ENCODE measurements around the gene NAGS. TPM values are rescaled to one million over a fixed set of nuclear protein-coding genes. Genes with fewer than 3 reads are reported as not detected.
"Not testable (repeated sequence)": the region's sequence is repeated elsewhere in the genome, so short reads cannot be mapped to it uniquely, and the experiment has no call there.

NAGS gene
- total and polyA plus RNA-seq, 2 donors (not counting 1 experiment from before 2014, with no cell fraction given), result 0.66 to 2.2 TPM

- WGBS (ENCODE audit: insufficient coverage), result 98% methylated on average over 6 of the region's 7 CpGs
- intact Hi-C loops (cut with micrococcal nuclease); H3K27me3 ChIP-seq (replicated peaks in 1 of 4; ENCODE audit: control extremely low read depth in 1 of 4, control insufficient read depth in 3 of 4, insufficient read depth in 4 of 4, low read length in 3 of 4); H3K4me1 Mint-ChIP-seq; H3K4me3 Mint-ChIP-seq; DNase-seq; CTCF ChIA-PET; H3K4me2 ChIP-seq (replicated peaks; ENCODE audit: low read depth, low read length, poor library complexity, severe bottlenecking); H3K27ac ChIP-seq (ENCODE audit: low read length in 2 of 2); H3K9me3 Mint-ChIP-seq (ENCODE audit: insufficient read depth); H3K27ac Mint-ChIP-seq; H3K9me3 ChIP-seq (ENCODE audit: control extremely low read depth in 1 of 3, control insufficient read depth in 2 of 3, insufficient read depth in 1 of 3, low read length in 2 of 3); ATAC-seq (ENCODE audit: low read depth); H3K9ac ChIP-seq (ENCODE audit: low read length); H2AFZ ChIP-seq (ENCODE audit: insufficient read depth, low read depth, low read length, poor library complexity, severe bottlenecking); H3K4me3 ChIP-seq (ENCODE audit: control extremely low read depth in 1 of 5, extremely low read depth in 1 of 5, insufficient read depth in 1 of 5, low read depth in 2 of 5, low read length in 4 of 5); H3K4me1 ChIP-seq (ENCODE audit: control insufficient read depth in 2 of 2, insufficient read depth in 2 of 2, low read length in 2 of 2); H3K27me3 Mint-ChIP-seq: not testable (repeated sequence)
- Histone ChIP-seq H3K36me3 (replicated peaks in 1 of 2; ENCODE audit: control extremely low read depth in 1 of 2, control insufficient read depth in 1 of 2, extremely low read depth in 1 of 2, insufficient read depth in 2 of 2, low read length in 1 of 2) (peaks cover 0 to 30% of the 10 kb centered on the region in 2 experiments), H4K20me1 (ENCODE audit: control insufficient read depth, insufficient read depth, low read length, poor library complexity, severe bottlenecking) (peaks cover 29% of the 10 kb centered on the region), H3K79me2 (ENCODE audit: control insufficient read depth, insufficient read depth, low read length) (peaks cover 40% of the 10 kb centered on the region)
- POLR2A ChIA-PET, result interaction anchor here (0.5 kb wide), 1 partner anchor 23 kb away, joined by 4 read pairs; no protein-coding TSS in a partner anchor
Measured at GRCh38 chr17:44046893-44047292, 42.5 kb downstream of the NAGS start.

GRCh38 chr17:44049294-44050060 is 45.1 kb downstream of the NAGS start:
- CTCF ChIA-PET, result interaction anchor here (0.7 kb wide), 1 partner anchor 339 kb away, joined by 3 read pairs; no protein-coding TSS in a partner anchor
- peaks cover 54% of the 10 kb centered on the region for H3K79me2 ChIP-seq (ENCODE audit: control insufficient read depth, insufficient read depth, low read length)
- H4K20me1 ChIP-seq (ENCODE audit: control insufficient read depth, insufficient read depth, low read length, poor library complexity, severe bottlenecking), result peaks cover 32% of the 10 kb centered on the region
- ATAC-seq (ENCODE audit: low read depth) (no peak), DNase-seq (no peak)
- no peak for TF ChIP-seq CTCF (IDR thresholded peaks at IDR 0.05)
- no peak for TF ChIP-seq EZH2 (IDR thresholded peaks at IDR 0.05; ENCODE audit: borderline replicate concordance, insufficient read depth, low read depth, low read length, poor library complexity, severe bottlenecking)
- peaks cover 0 to 6% (median 0%) of the 10 kb centered on the region in 3 donors for H3K9me3 ChIP-seq (ENCODE audit: control extremely low read depth in 1 of 3, control insufficient read depth in 2 of 3, insufficient read depth in 1 of 3, low read length in 2 of 3)
- H3K4me1 ChIP-seq (ENCODE audit: control insufficient read depth in 2 of 2, insufficient read depth in 2 of 2, low read length in 2 of 2), result no peaks in the 10 kb centered on the region
- POLR2A ChIA-PET, result no interaction called here
- no peak overlapping the region for H3K4me2 ChIP-seq (replicated peaks; ENCODE audit: low read depth, low read length, poor library complexity, severe bottlenecking)
- WGBS (ENCODE audit: insufficient coverage), result 100% methylated on average over 5 of the region's 9 CpGs
- H3K27me3 ChIP-seq (replicated peaks in 1 of 4; ENCODE audit: control extremely low read depth in 1 of 4, control insufficient read depth in 3 of 4, insufficient read depth in 4 of 4, low read length in 3 of 4), result no peaks in the 10 kb centered on the region
- no peak overlapping the region for H3K27ac ChIP-seq (ENCODE audit: low read length in 2 of 2)
- no peak overlapping the region for H3K4me3 Mint-ChIP-seq
- peaks cover 3 to 52% of the 10 kb centered on the region in 2 experiments for H3K36me3 ChIP-seq (replicated peaks in 1 of 2; ENCODE audit: control extremely low read depth in 1 of 2, control insufficient read depth in 1 of 2, extremely low read depth in 1 of 2, insufficient read depth in 2 of 2, low read length in 1 of 2)
- H3K27ac Mint-ChIP-seq, result no peak overlapping the region
- no peak overlapping the region for H3K4me3 ChIP-seq (ENCODE audit: control extremely low read depth in 1 of 5, extremely low read depth in 1 of 5, insufficient read depth in 1 of 5, low read depth in 2 of 5, low read length in 4 of 5)
- intact Hi-C loops (cut with micrococcal nuclease), result no loop called here
- no peaks in the 10 kb centered on the region for H3K9me3 Mint-ChIP-seq (ENCODE audit: insufficient read depth)
- H3K9ac ChIP-seq (ENCODE audit: low read length), result no peak overlapping the region
- no peaks in the 10 kb centered on the region for H3K27me3 Mint-ChIP-seq
- H3K4me1 Mint-ChIP-seq, result peaks cover 8% of the 10 kb centered on the region
- H2AFZ ChIP-seq (ENCODE audit: insufficient read depth, low read depth, low read length, poor library complexity, severe bottlenecking), result no peak overlapping the region

Data from B cell (primary cell).